Mesothelial cell of epicardium (in vitro differentiated cells): ENCODE data around the gene KRT6A. TPM values are rescaled to one million over a fixed set of nuclear protein-coding genes. Genes with fewer than 3 reads are reported as not detected.
A peak's percentile ranks its signal among the peaks of the same experiment; 100 is the strongest.

Experiments used
- DNase-seq, 2 experiments: peaks; one replicate each; pipeline ENCODE4 v3.0.0; 2021; ENCODE audit warnings: low spot score in 2 of 2; ENCODE audit not compliant: unreplicated experiment in 2 of 2
- H3K27ac Mint-ChIP-seq: 2 replicates; pipeline ENCODE4 v1.8.0; 2021; ENCODE audit warnings: mixed read lengths
- H3K27me3 Mint-ChIP-seq: 2 replicates; pipeline ENCODE4 v1.8.0; 2021; ENCODE audit warnings: low read depth, mixed read lengths
- H3K36me3 Mint-ChIP-seq: 2 replicates; pipeline ENCODE4 v1.8.0; 2021; ENCODE audit warnings: mixed read lengths
- H3K4me1 Mint-ChIP-seq: 2 replicates; pipeline ENCODE4 v1.8.0; 2021; ENCODE audit warnings: mixed read lengths
- H3K4me3 Mint-ChIP-seq: 2 replicates; pipeline ENCODE4 v1.8.0; 2021; ENCODE audit warnings: mild to moderate bottlenecking, moderate library complexity, mixed read lengths
- H3K9me3 Mint-ChIP-seq: 2 replicates; pipeline ENCODE4 v1.8.0; 2021; ENCODE audit warnings: mixed read lengths
- total RNA-seq: library from RNA; stranded (reverse); gene quantifications from 3 replicates; pipeline ENCODE4 v1.2.1, GENCODE V29; 2021
- TF ChIP-seq, protein P1 (sequence below): fragments of 200-600 bp; sonication (generic); IDR thresholded peaks from one replicate; pipeline ENCODE4 v1.5.0; 2021; ENCODE audit warnings: antibody characterized with exemption; ENCODE audit not compliant: unreplicated experiment

Gene KRT6A
- total RNA-seq, 1 donor from 2014 or later, result 1.2 TPM

DNA sequence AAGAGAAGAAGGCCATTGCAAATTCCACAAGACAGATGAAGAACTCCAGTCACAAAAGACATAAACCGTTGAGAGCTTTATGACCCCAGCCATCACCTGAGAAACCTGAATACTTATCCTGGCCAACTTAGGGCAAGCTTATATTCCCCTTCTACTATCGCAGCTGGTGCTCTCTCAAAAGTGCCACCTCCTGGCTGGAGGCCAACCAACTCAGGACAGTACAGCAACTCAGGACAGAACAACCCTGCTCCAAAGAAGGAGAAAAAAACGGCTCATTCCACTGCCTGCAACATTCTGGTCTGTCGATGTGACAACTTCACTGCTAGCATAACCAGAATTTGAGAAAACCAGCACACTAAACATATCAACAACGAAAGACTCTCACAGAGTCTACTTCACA lies 31.4 kb downstream of the KRT6A start:
- Mint-ChIP-seq H3K9me3 (no peaks in the 10 kb centered on the region), H3K4me3 (no peak overlapping the region), H3K4me1 (peaks cover 6% of the 10 kb centered on the region), H3K27ac (no peak overlapping the region), H3K36me3 (no peaks in the 10 kb centered on the region), H3K27me3 (peaks cover 16% of the 10 kb centered on the region)
- no peak for DNase-seq
- TF ChIP-seq, protein P1, sequence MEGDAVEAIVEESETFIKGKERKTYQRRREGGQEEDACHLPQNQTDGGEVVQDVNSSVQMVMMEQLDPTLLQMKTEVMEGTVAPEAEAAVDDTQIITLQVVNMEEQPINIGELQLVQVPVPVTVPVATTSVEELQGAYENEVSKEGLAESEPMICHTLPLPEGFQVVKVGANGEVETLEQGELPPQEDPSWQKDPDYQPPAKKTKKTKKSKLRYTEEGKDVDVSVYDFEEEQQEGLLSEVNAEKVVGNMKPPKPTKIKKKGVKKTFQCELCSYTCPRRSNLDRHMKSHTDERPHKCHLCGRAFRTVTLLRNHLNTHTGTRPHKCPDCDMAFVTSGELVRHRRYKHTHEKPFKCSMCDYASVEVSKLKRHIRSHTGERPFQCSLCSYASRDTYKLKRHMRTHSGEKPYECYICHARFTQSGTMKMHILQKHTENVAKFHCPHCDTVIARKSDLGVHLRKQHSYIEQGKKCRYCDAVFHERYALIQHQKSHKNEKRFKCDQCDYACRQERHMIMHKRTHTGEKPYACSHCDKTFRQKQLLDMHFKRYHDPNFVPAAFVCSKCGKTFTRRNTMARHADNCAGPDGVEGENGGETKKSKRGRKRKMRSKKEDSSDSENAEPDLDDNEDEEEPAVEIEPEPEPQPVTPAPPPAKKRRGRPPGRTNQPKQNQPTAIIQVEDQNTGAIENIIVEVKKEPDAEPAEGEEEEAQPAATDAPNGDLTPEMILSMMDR, result no peak

DNA sequence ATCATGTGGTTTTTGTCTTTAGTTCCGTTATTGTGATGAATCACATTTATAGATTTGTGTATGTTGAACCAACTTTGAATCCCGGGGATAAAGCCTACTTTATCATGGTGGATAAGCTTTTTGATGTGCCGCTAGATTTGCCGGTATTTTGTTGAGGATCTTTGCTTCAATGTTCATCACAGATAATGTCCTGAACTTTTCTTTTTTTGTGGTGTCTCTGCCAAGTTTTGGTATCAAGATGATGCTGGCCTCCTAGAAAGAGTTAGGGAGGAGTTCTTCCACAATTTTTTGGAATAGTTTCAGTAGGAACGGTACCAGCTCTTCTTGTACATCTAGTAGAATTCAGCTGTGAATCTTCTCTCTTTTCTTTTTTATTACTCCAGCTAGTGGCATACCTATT lies 34.2 kb downstream of the KRT6A start:
- Mint-ChIP-seq H3K36me3 (no peaks in the 10 kb centered on the region), H3K9me3 (no peaks in the 10 kb centered on the region), H3K4me1 (no peaks in the 10 kb centered on the region), H3K27ac (no peak overlapping the region), H3K27me3 (peaks cover 8% of the 10 kb centered on the region), H3K4me3 (no peak overlapping the region)
- TF ChIP-seq, protein P1, result no peak
- DNase-seq, result no peak

DNA sequence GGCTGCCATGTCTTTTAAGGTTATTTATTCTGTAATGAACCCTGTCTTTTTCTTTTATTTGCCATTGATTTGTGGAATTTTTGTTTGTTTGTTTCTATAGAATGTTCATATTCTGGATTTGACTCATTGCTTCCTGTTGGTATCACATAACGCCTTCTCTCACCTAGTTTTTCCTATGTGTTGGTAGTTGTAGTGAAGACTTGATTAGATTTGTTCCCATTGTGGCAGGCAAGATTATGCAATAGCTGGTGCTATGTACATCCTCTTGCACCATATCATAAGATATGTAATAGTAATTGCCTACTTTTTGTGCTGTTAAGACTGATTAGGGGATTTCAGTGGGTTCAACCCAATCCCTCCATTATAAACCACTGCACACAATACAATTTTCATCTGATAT lies 37.2 kb downstream of the KRT6A start:
- TF ChIP-seq, protein P1, result no peak
- no peaks in the 10 kb centered on the region for H3K9me3 Mint-ChIP-seq
- no peak for DNase-seq
- H3K27ac Mint-ChIP-seq, result no peak overlapping the region
- H3K4me3 Mint-ChIP-seq, result no peak overlapping the region
- no peaks in the 10 kb centered on the region for H3K4me1 Mint-ChIP-seq
- H3K27me3 Mint-ChIP-seq, result peaks cover 11% of the 10 kb centered on the region
- H3K36me3 Mint-ChIP-seq, result no peaks in the 10 kb centered on the region

DNA sequence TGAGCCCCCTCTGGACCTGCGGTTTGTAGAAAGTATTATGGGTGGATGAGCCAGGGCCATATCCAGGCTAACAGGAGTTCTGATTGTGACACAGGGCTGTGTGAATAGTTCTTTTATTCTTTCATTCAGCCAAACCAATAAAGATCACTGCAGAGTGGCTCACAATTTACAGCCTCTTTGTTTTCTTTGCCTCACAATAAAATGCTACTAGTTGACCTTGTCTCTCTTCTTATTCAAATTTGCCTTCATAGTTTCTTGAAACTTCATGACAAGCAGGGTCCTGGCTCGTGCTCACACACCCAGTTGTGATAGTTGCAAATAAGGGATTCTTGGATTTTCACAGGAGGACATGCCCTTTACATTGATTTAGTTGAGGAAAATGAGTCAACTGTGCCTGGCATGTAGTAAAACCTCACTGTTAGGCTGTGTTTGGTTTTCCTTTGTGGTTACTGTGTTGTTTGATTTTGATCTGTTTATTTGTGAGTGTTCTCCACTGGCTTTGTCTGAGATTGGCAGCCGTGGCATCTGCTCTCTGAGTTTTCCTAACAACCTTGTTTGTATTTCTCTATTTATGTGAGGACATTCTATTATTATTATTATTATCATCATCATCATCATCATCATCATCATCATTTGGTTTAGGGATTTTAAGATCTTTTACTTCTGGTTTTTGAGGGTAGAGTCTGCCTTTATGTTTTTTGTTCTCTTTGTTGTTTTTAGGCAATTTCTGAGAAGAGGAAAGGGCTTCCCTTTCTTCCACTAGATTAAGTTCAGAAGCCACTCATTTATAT lies 38.5 kb downstream of the KRT6A start:
- TF ChIP-seq, protein P1, result no peak
- no peaks in the 10 kb centered on the region for H3K36me3 Mint-ChIP-seq
- H3K4me1 Mint-ChIP-seq, result no peaks in the 10 kb centered on the region
- no peak overlapping the region for H3K4me3 Mint-ChIP-seq
- no peak for DNase-seq
- peak overlapping the region; percentile 22 for H3K27ac Mint-ChIP-seq
- H3K9me3 Mint-ChIP-seq, result no peaks in the 10 kb centered on the region
- peaks cover 20% of the 10 kb centered on the region for H3K27me3 Mint-ChIP-seq

DNA sequence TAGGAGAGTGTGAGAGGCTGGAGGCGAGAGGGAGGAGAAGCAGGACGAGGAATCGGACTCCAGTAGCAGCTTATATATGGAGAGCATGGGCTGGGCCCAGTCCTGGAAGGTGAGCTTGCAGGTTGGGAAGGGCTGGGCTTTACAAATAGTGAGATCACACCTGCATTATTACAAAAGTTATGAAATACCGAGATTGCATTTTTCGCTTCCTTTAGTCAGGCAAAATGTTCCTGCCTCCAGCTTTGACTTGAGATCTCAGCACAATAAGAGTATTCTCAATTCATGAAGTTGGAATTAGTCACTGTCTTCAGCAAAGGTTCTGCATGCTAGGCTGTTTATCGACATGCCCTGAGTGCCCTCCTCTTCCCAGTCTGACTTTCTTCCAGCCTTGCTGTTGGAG lies 41.0 kb downstream of the KRT6A start, which contains the start of gene KRT6B:
TSS of gene KRT6B (minus strand) at position 46 of the 400 bp plus-strand sequence. CDS start 68 bp downstream, outside the sequence.
- TF ChIP-seq, protein P1, result no peak
- Mint-ChIP-seq H3K4me3 (no peak within 1 kb of the TSS), H3K4me1 (no peaks in the 10 kb centered on the region), H3K36me3 (no peaks in the 10 kb centered on the region), H3K27me3 (peaks cover 33% of the 10 kb centered on the region), H3K27ac (no peak within 1 kb of the TSS), H3K9me3 (no peaks in the 10 kb centered on the region)
- DNase-seq, result no peak
